Karpas-422 (cell line): ENCODE results near the gene ASB2. TPM values are rescaled to one million over a fixed set of nuclear protein-coding genes. Genes with fewer than 3 reads are reported as not detected.

Experiments used
- DNase-seq: peaks from one replicate; pipeline ENCODE4 v3.0.0-alpha.2; 2015
- H2AFZ ChIP-seq: fragments of 200-600 bp; sonication (generic); 2 replicates; pipeline ENCODE4 v1.6.1; 2014; ENCODE audit warnings: antibody characterized with exemption, low read length, mixed read lengths
- H3K27ac ChIP-seq: fragments of 200-600 bp; sonication (generic); 2 replicates; pipeline ENCODE4 v1.5.1; 2014; ENCODE audit warnings: mild to moderate bottlenecking, low read length, moderate library complexity
- H3K27me3 ChIP-seq: fragments of 200-600 bp; sonication (generic); 2 replicates; pipeline ENCODE4 v1.6.1; 2014; ENCODE audit warnings: low read length, mixed read lengths
- H3K36me3 ChIP-seq: fragments of 200-600 bp; sonication (generic); 2 replicates; pipeline ENCODE4 v1.6.1; 2014; ENCODE audit warnings: low read length, mixed read lengths; ENCODE audit not compliant: insufficient read depth
- H3K4me1 ChIP-seq: fragments of 200-600 bp; sonication (generic); 2 replicates; pipeline ENCODE4 v1.6.1; 2014; ENCODE audit warnings: mild to moderate bottlenecking, low read length, mixed read lengths
- H3K4me2 ChIP-seq: fragments of 200-600 bp; sonication (generic); 2 replicates; pipeline ENCODE4 v1.6.1; 2014; ENCODE audit warnings: low read length, low read depth, mild to moderate bottlenecking; ENCODE audit not compliant: poor library complexity, severe bottlenecking
- H3K4me3 ChIP-seq: fragments of 200-600 bp; sonication (generic); 2 replicates; pipeline ENCODE4 v1.5.1; 2014; ENCODE audit warnings: mild to moderate bottlenecking, antibody characterized with exemption, low read length, mixed read lengths
- H3K79me2 ChIP-seq: fragments of 200-600 bp; sonication (generic); 2 replicates; pipeline ENCODE4 v1.6.1; 2014; ENCODE audit warnings: mild to moderate bottlenecking, low read length, mixed read lengths
- H3K9ac ChIP-seq: fragments of 200-600 bp; sonication (generic); 2 replicates; pipeline ENCODE4 v1.6.0; 2014; ENCODE audit warnings: low read length
- H3K9me2 ChIP-seq: fragments of 200-600 bp; sonication (generic), shearing (Covaris generic); replicated peaks from 2 replicates; pipeline ENCODE4 v1.6.0; 2014; ENCODE audit warnings: mild to moderate bottlenecking, low read length, moderate library complexity; ENCODE audit not compliant: insufficient read depth
- H3K9me3 ChIP-seq: fragments of 300-700, 200-600 bp; sonication (generic); 2 replicates; pipeline ENCODE4 v1.6.1; 2014; ENCODE audit warnings: low read length, mixed read lengths
- H4K20me1 ChIP-seq: fragments of 200-600 bp; sonication (generic); 2 replicates; pipeline ENCODE4 v1.6.1; 2014; ENCODE audit warnings: mild to moderate bottlenecking, antibody characterized with exemption, low read length, low read depth; ENCODE audit not compliant: insufficient read depth
- total RNA-seq: library from RNA; depleted of rRNA; stranded (reverse); fragments of >200 nt; shearing (Covaris generic); gene quantifications from 2 replicates; pipeline ENCODE4 v1.2.3, GENCODE V29; 2014; ENCODE audit warnings: low replicate concordance

ASB2 gene
- total RNA-seq, 1 experiment from 2014 or later: 2.3 TPM

DNA sequence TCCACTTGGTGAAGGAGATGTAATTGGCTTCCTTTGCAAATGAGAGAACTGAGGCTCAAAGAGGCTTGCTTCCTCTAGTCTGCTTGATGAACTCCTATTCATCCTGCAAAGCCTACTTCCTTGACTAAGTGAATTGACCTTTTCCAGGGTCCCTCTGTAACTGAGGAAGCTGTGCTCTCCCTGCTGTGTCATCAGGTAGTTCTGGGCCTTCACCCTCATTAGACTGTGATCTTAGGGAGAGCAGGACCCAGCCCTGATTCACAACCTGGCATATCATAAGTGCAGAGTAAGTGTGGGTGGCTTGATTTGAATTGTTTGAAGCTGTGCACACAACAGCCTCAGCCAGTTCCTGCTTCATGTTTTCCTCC is 16.3 kb downstream of the ASB2 start:
- no peak for DNase-seq
- Histone ChIP-seq H3K4me1 (peaks cover 30% of the 10 kb centered on the region), H3K36me3 (no peaks in the 10 kb centered on the region), H3K9me2 (no peaks in the 10 kb centered on the region), H3K9ac (no peak overlapping the region), H3K9me3 (no peaks in the 10 kb centered on the region), H4K20me1 (no peaks in the 10 kb centered on the region), H3K4me3 (no peak overlapping the region), H3K27ac (no peak overlapping the region), H2AFZ (no peak overlapping the region), H3K4me2 (no peak overlapping the region), H3K79me2 (no peaks in the 10 kb centered on the region), H3K27me3 (no peaks in the 10 kb centered on the region)

DNA sequence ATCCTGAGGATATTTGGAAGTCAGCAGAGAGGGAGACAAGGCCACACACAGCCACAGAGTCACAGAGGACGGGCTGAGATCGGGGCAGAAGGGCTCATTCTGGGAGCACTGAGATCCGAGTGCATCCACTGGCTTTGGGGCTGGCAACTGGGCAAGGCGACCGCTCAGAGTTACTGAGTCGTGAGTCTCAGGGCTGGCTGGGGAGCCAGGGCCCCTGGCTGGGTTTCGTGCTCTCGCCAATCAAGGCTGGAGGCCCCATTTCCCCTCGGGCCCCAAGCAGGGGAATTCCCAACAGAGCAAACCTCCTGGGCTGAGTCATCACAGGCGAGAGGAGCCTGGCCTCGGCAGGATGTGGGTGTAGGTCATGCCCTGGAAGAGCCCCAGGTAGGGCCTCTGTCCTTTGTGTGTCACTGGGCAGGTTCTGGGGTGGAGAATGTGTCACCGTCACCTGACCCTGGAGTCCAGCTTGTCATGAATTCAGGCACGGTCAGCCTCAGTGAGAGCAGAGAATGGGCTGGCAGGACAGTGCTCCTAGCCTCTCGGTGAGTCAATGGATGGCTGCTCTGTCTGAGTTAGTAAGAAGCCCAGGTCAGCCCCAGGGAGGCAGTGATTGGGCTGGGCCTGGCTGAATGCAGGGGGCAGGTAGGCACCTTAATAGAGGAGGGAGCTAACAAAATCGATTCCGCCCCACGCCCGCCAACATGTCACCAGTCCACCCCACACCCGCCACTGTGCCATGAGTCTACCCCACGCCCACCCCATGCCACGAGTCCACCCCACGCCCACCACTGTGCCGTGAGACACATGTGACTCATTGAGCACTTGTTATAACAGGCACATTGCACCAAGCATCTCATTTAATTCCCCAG is 16.9 kb downstream of the ASB2 start:
- Histone ChIP-seq H2AFZ (no peak overlapping the region), H3K27me3 (no peaks in the 10 kb centered on the region), H3K9me3 (no peaks in the 10 kb centered on the region), H3K9me2 (no peaks in the 10 kb centered on the region), H4K20me1 (no peaks in the 10 kb centered on the region), H3K4me3 (no peak overlapping the region), H3K27ac (no peak overlapping the region), H3K4me2 (peak overlapping the region; percentile 10), H3K9ac (no peak overlapping the region), H3K36me3 (no peaks in the 10 kb centered on the region), H3K4me1 (peaks cover 34% of the 10 kb centered on the region), H3K79me2 (no peaks in the 10 kb centered on the region)
- peak; percentile 80 for DNase-seq

- Histone ChIP-seq H3K4me3 (no peak overlapping the region), H2AFZ (no peak overlapping the region), H3K36me3 (no peaks in the 10 kb centered on the region), H3K4me2 (peak overlapping the region; percentile 10), H3K27me3 (no peaks in the 10 kb centered on the region), H3K27ac (no peak overlapping the region), H3K79me2 (no peaks in the 10 kb centered on the region), H4K20me1 (no peaks in the 10 kb centered on the region), H3K9me2 (no peaks in the 10 kb centered on the region), H3K9me3 (no peaks in the 10 kb centered on the region), H3K4me1 (peaks cover 34% of the 10 kb centered on the region), H3K9ac (no peak overlapping the region)
- no peak for DNase-seq
Measured at GRCh38 chr14:93958567-93959238, 17.7 kb downstream of the ASB2 start.

- Histone ChIP-seq H4K20me1 (no peaks in the 10 kb centered on the region), H3K79me2 (no peaks in the 10 kb centered on the region), H3K27ac (no peak overlapping the region), H3K4me1 (peaks cover 33% of the 10 kb centered on the region), H3K4me2 (no peak overlapping the region), H3K9me3 (no peaks in the 10 kb centered on the region), H3K36me3 (no peaks in the 10 kb centered on the region), H3K9me2 (no peaks in the 10 kb centered on the region), H3K27me3 (no peaks in the 10 kb centered on the region), H3K4me3 (no peak overlapping the region), H2AFZ (no peak overlapping the region), H3K9ac (no peak overlapping the region)
- no peak for DNase-seq
Measured at GRCh38 chr14:93957751-93958566, 18.4 kb downstream of the ASB2 start.

DNA sequence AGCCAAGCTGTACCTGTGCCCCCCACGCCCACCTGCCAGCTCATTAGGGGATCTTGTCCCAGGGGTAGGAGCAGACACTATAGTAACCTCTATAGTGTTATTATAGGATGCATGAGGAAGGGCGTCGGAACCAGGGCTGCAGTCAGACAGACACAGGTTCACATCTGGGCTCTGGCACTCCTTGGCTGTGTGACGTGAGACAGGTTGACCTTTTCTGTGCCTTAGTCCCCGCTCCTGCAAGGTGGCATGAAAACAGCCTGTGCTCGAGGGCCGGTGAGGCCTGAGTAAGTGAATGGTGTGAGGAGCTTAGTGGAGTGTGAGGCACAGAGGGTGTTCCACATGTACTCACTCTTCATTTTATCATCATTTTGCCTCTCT is 19.0 kb downstream of the ASB2 start:
- no peak overlapping the region for H3K4me3 ChIP-seq
- H3K79me2 ChIP-seq: no peaks in the 10 kb centered on the region
- H3K9ac ChIP-seq: no peak overlapping the region
- H3K36me3 ChIP-seq: no peaks in the 10 kb centered on the region
- peaks cover 27% of the 10 kb centered on the region for H3K4me1 ChIP-seq
- no peak overlapping the region for H3K4me2 ChIP-seq
- DNase-seq: no peak
- H2AFZ ChIP-seq: no peak overlapping the region
- no peaks in the 10 kb centered on the region for H3K9me2 ChIP-seq
- no peaks in the 10 kb centered on the region for H3K27me3 ChIP-seq
- H3K9me3 ChIP-seq: no peaks in the 10 kb centered on the region
- H3K27ac ChIP-seq: no peak overlapping the region
- no peaks in the 10 kb centered on the region for H4K20me1 ChIP-seq

GRCh38 chr14:93956514-93957332 is 19.6 kb downstream of the ASB2 start:
- no peaks in the 10 kb centered on the region for H3K36me3 ChIP-seq
- H2AFZ ChIP-seq: no peak overlapping the region
- H3K9me2 ChIP-seq: no peaks in the 10 kb centered on the region
- no peak overlapping the region for H3K9ac ChIP-seq
- no peaks in the 10 kb centered on the region for H3K27me3 ChIP-seq
- no peak overlapping the region for H3K4me2 ChIP-seq
- H3K4me1 ChIP-seq: peaks cover 26% of the 10 kb centered on the region
- H4K20me1 ChIP-seq: no peaks in the 10 kb centered on the region
- H3K79me2 ChIP-seq: no peaks in the 10 kb centered on the region
- no peak overlapping the region for H3K4me3 ChIP-seq
- no peaks in the 10 kb centered on the region for H3K9me3 ChIP-seq
- DNase-seq: no peak
- no peak overlapping the region for H3K27ac ChIP-seq

- DNase-seq: no peak
- no peaks in the 10 kb centered on the region; the same call in 1 of the 2 replicates for H4K20me1 ChIP-seq
- H3K27me3 ChIP-seq: no peaks in the 10 kb centered on the region
- peak overlapping the region; percentile 35 for H3K9ac ChIP-seq
- H3K4me2 ChIP-seq: peak overlapping the region; percentile 45
- H3K27ac ChIP-seq: no peak overlapping the region
- H3K4me3 ChIP-seq: peak overlapping the region; percentile 38; the same call in 1 of the 2 replicates
- H3K9me2 ChIP-seq: no peaks in the 10 kb centered on the region
- H3K4me1 ChIP-seq: peaks cover 26% of the 10 kb centered on the region
- H3K36me3 ChIP-seq: no peaks in the 10 kb centered on the region
- no peaks in the 10 kb centered on the region for H3K9me3 ChIP-seq
- H3K79me2 ChIP-seq: no peaks in the 10 kb centered on the region
- peak overlapping the region; percentile 16; the same call in 1 of the 2 replicates for H2AFZ ChIP-seq
Measured at GRCh38 chr14:93955850-93956481, 20.4 kb downstream of the ASB2 start.
